ENCODE data around the gene DOC2B. TPM values are rescaled to one million over a fixed set of nuclear protein-coding genes. Genes with fewer than 3 reads are reported as not detected.

The DOC2B gene
- total RNA-seq, 2 experiments from 2014 or later: not detected

DNA sequence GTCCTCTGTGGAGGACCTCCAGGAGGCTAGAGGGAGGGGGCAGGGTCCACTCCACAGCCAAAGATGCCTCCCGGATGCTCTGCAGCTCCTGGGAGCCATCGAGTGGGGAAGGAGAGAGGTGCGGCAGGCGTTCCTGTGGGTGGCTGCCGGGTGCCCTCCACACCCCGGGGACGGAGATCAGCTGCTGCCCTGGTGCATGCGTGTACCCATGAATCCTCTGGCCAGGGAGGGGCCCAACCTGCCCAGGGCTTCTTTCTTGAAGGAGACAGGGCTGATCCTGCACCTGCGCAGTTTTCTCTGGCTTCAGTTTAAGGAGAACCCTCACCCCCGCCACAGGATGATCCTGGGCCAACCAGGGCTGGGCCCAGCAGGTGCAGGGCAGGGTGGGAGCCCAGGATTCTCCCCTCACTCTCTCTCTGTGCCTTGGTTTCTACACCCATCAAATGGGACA lies 33.5 kb upstream of the DOC2B start:
- POLR2A ChIA-PET: no interaction called here

DNA sequence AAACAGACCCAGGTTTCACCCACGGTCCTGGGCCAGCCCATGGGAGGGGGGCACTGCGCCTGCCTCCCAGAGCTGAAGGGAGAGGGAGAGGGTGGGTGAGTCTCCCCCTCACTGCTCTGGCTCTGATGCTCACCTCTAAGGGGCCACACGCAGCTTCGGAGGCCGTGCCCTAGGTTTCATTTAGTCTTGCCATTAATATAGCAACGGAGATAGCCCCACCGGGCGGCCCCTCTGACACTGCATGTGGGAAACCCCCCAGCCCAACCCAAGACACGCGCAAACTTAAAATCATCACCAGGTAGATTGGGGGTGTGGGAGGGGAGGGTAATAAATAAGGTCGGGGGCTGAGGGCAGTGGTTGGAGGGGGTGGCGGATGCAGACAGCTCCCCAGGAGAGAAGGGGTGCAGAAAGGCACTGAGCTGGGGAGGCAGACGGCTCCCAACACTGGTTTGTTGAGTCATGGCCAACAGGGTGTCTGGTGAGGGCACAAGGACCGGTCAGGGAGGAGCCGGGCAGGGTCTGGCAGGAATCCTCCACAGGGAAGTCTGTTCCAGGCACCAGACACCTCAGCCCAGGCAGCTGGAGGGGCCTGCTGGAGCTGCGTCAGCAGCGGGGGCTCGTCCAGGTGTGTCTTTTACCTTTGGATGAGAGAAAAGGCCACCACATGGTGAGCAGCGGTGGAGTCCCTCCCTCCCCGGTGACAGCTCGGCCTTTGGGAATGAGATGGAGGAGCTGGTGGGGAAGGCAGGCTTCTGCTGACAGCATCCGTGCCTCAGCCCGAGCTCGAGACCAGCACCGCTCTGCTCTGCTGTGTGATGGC lies 32.0 kb upstream of the DOC2B start:
- Histone ChIP-seq H4K20me1 (ENCODE audit: insufficient read depth, low read length) (no peaks in the 10 kb centered on the region), H3K36me3 (ENCODE audit: insufficient read depth, low read length) (no peaks in the 10 kb centered on the region), H3K9me3 (ENCODE audit: low read length) (no peaks in the 10 kb centered on the region), H3K4me3 (ENCODE audit: low read depth, low read length, poor library complexity, severe bottlenecking) (no peak overlapping the region), H3K4me1 (ENCODE audit: insufficient read depth, low read length, poor library complexity, severe bottlenecking) (no peaks in the 10 kb centered on the region), H3K79me2 (ENCODE audit: insufficient read depth, low read depth, low read length) (no peaks in the 10 kb centered on the region), H2AFZ (ENCODE audit: low read length) (no peak overlapping the region), H3K4me2 (ENCODE audit: low read length) (no peak overlapping the region), H3K27ac (ENCODE audit: low read depth, low read length, poor library complexity, severe bottlenecking) (no peak overlapping the region), H3K9me2 (ENCODE audit: insufficient read depth, low read length) (no peaks in the 10 kb centered on the region)
- TF ChIP-seq, protein P1, sequence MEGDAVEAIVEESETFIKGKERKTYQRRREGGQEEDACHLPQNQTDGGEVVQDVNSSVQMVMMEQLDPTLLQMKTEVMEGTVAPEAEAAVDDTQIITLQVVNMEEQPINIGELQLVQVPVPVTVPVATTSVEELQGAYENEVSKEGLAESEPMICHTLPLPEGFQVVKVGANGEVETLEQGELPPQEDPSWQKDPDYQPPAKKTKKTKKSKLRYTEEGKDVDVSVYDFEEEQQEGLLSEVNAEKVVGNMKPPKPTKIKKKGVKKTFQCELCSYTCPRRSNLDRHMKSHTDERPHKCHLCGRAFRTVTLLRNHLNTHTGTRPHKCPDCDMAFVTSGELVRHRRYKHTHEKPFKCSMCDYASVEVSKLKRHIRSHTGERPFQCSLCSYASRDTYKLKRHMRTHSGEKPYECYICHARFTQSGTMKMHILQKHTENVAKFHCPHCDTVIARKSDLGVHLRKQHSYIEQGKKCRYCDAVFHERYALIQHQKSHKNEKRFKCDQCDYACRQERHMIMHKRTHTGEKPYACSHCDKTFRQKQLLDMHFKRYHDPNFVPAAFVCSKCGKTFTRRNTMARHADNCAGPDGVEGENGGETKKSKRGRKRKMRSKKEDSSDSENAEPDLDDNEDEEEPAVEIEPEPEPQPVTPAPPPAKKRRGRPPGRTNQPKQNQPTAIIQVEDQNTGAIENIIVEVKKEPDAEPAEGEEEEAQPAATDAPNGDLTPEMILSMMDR (conservative IDR thresholded peaks at IDR 0.05; ENCODE audit: low read length): no peak
- no peak for TF ChIP-seq EZH2phosphoT487 (IDR thresholded peaks at IDR 0.05; ENCODE audit: borderline replicate concordance, low read depth, low read length)
- ChIA-PET POLR2A (no interaction called here), CTCF (ENCODE audit: unreplicated experiment) (no interaction called here)
- BruUV-seq (replicated peaks): no TSS peak
- DNase-seq (ENCODE audit: low spot score): no peak
- intact Hi-C loops (cut with micrococcal nuclease; ENCODE audit: unreplicated experiment): no loop called here

More for the DNA sequence above, 33.5 kb upstream of the DOC2B start:
- Histone ChIP-seq H2AFZ (ENCODE audit: low read length) (no peak overlapping the region), H3K4me1 (ENCODE audit: insufficient read depth, low read length, poor library complexity, severe bottlenecking) (no peaks in the 10 kb centered on the region), H3K9me2 (ENCODE audit: insufficient read depth, low read length) (no peaks in the 10 kb centered on the region), H3K4me3 (ENCODE audit: low read depth, low read length, poor library complexity, severe bottlenecking) (no peak overlapping the region), H3K36me3 (ENCODE audit: insufficient read depth, low read length) (no peaks in the 10 kb centered on the region), H3K9me3 (ENCODE audit: low read length) (no peaks in the 10 kb centered on the region), H3K4me2 (ENCODE audit: low read length) (no peak overlapping the region), H3K79me2 (ENCODE audit: insufficient read depth, low read depth, low read length) (no peaks in the 10 kb centered on the region), H3K27ac (ENCODE audit: low read depth, low read length, poor library complexity, severe bottlenecking) (no peak overlapping the region), H4K20me1 (ENCODE audit: insufficient read depth, low read length) (no peaks in the 10 kb centered on the region)
- no TSS peak for BruUV-seq (replicated peaks)
- intact Hi-C loops (cut with micrococcal nuclease; ENCODE audit: unreplicated experiment): no loop called here
- no peak for DNase-seq (ENCODE audit: low spot score)
- CTCF ChIA-PET (ENCODE audit: unreplicated experiment): no interaction called here
- TF ChIP-seq, protein P1 (conservative IDR thresholded peaks at IDR 0.05; ENCODE audit: low read length): no peak
- no peak for TF ChIP-seq EZH2phosphoT487 (IDR thresholded peaks at IDR 0.05; ENCODE audit: borderline replicate concordance, low read depth, low read length)

DNA sequence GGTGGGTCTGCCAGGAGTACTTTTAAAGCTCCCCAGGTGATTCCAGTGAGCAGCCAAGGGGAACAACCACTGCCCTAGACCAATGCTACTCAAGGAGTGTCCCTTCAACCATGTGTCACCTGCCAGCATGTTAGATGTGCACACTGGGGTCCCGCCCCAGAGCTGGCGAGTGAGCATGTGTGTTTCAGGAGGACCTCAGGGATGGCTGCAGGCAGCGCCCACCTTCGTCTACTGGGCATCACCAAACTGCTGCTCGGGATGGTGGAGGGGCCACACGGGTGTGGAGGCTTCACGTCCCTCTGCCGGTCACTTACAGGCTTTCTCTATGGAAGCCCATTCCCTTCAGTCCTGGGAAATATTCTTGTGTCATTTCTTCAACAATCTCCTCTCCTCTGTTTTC lies 29.0 kb upstream of the DOC2B start:
- Histone ChIP-seq H3K79me2 (ENCODE audit: insufficient read depth, low read depth, low read length) (no peaks in the 10 kb centered on the region), H3K4me2 (ENCODE audit: low read length) (no peak overlapping the region), H3K9me2 (ENCODE audit: insufficient read depth, low read length) (no peaks in the 10 kb centered on the region), H3K36me3 (ENCODE audit: insufficient read depth, low read length) (no peaks in the 10 kb centered on the region), H2AFZ (ENCODE audit: low read length) (no peak overlapping the region), H4K20me1 (ENCODE audit: insufficient read depth, low read length) (no peaks in the 10 kb centered on the region), H3K4me1 (ENCODE audit: insufficient read depth, low read length, poor library complexity, severe bottlenecking) (no peaks in the 10 kb centered on the region), H3K4me3 (ENCODE audit: low read depth, low read length, poor library complexity, severe bottlenecking) (no peak overlapping the region), H3K9me3 (ENCODE audit: low read length) (no peaks in the 10 kb centered on the region), H3K27ac (ENCODE audit: low read depth, low read length, poor library complexity, severe bottlenecking) (no peak overlapping the region)
- TF ChIP-seq EZH2phosphoT487 (IDR thresholded peaks at IDR 0.05; ENCODE audit: borderline replicate concordance, low read depth, low read length): no peak
- TF ChIP-seq, protein P1 (conservative IDR thresholded peaks at IDR 0.05; ENCODE audit: low read length): no peak
- no TSS peak for BruUV-seq (replicated peaks)
- CTCF ChIA-PET (ENCODE audit: unreplicated experiment): no interaction called here
- POLR2A ChIA-PET: no interaction called here
- intact Hi-C loops (cut with micrococcal nuclease; ENCODE audit: unreplicated experiment): no loop called here
- no peak for DNase-seq (ENCODE audit: low spot score)
